Chondrocyte (in vitro differentiated cells): Measurements from ENCODE around the gene TEX51. TPM values are rescaled to one million over a fixed set of nuclear protein-coding genes. Genes with fewer than 3 reads are reported as not detected.

Experiments
- DNase-seq: peaks from one replicate; pipeline ENCODE4 v3.0.0; 2021; ENCODE audit warnings: mixed read lengths, low spot score
- H3K27ac Mint-ChIP-seq: one replicate; pipeline ENCODE4 v1.8.0; 2021; ENCODE audit warnings: mild to moderate bottlenecking, moderate library complexity, mixed read lengths; ENCODE audit not compliant: unreplicated experiment
- H3K27me3 Mint-ChIP-seq: 2 replicates; pipeline ENCODE4 v1.8.0; 2021; ENCODE audit warnings: low read depth, mixed read lengths
- H3K36me3 Mint-ChIP-seq: 2 replicates; pipeline ENCODE4 v1.8.0; 2021; ENCODE audit warnings: low read depth, mixed read lengths
- H3K4me1 Mint-ChIP-seq: 2 replicates; pipeline ENCODE4 v1.8.0; 2021; ENCODE audit warnings: low read depth, mild to moderate bottlenecking, mixed read lengths
- H3K4me3 Mint-ChIP-seq: one replicate; pipeline ENCODE4 v1.8.0; 2021; ENCODE audit warnings: mild to moderate bottlenecking, moderate library complexity, mixed read lengths; ENCODE audit not compliant: unreplicated experiment
- H3K9me3 Mint-ChIP-seq: 2 replicates; pipeline ENCODE4 v1.8.0; 2021; ENCODE audit warnings: low read depth, mixed read lengths
- total RNA-seq: library from RNA; stranded (reverse); gene quantifications from 3 replicates; pipeline ENCODE4 v1.2.1, GENCODE V29; 2021
- TF ChIP-seq, protein P1 (sequence below): fragments of 200-600 bp; sonication (generic); IDR thresholded peaks from 2 replicates; pipeline ENCODE4 v1.5.0; 2021; ENCODE audit warnings: antibody characterized with exemption, mild to moderate bottlenecking, moderate library complexity

TEX51 gene
- total RNA-seq, 1 donor from 2014 or later: not detected

DNA sequence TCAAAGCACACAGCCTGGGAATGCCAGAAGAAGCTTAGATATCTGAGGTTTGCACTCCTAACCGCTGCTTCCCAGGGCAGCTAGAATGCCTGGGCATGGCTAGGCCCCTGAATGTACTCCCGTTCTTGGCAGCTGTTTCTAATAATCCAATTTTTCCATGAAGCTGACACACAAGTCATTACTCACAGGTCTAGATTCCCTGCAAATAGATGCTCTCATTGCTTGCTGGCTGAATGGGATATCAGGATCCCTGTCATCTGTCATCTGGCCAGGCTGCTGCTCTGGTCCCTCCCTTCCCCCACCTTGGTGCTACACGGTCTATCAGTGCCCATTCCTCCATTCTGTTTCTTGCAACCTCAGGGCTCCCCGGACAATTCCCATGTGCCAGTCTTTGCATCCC is 40.7 kb upstream of the TEX51 start:
- Mint-ChIP-seq H3K27ac (no peak overlapping the region), H3K4me3 (no peak overlapping the region), H3K27me3 (peaks cover 23% of the 10 kb centered on the region), H3K4me1 (no peaks in the 10 kb centered on the region), H3K9me3 (no peaks in the 10 kb centered on the region), H3K36me3 (no peaks in the 10 kb centered on the region)
- TF ChIP-seq, protein P1, sequence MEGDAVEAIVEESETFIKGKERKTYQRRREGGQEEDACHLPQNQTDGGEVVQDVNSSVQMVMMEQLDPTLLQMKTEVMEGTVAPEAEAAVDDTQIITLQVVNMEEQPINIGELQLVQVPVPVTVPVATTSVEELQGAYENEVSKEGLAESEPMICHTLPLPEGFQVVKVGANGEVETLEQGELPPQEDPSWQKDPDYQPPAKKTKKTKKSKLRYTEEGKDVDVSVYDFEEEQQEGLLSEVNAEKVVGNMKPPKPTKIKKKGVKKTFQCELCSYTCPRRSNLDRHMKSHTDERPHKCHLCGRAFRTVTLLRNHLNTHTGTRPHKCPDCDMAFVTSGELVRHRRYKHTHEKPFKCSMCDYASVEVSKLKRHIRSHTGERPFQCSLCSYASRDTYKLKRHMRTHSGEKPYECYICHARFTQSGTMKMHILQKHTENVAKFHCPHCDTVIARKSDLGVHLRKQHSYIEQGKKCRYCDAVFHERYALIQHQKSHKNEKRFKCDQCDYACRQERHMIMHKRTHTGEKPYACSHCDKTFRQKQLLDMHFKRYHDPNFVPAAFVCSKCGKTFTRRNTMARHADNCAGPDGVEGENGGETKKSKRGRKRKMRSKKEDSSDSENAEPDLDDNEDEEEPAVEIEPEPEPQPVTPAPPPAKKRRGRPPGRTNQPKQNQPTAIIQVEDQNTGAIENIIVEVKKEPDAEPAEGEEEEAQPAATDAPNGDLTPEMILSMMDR: no peak
- DNase-seq: no peak

DNA sequence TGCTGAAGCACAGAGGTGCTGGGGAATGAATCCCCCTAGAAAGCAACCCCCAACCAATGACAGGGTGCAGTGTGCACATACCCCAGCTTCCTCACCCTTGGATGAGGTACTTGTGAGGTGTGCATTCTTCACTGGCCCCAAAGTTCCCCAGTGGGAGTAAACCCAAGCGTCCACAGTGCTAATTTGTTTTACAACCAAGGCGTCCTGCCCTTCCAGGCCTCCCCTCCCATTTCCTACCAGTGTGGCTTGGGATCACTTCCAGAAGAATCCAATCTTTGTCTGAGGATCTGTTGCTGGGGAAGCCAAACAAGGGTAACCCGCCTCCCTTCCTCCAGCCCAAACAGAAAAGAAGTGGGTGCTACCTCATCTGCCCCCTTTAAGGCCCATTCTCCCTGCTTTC is 40.3 kb upstream of the TEX51 start:
- TF ChIP-seq, protein P1: no peak
- H3K36me3 Mint-ChIP-seq: no peaks in the 10 kb centered on the region
- H3K4me1 Mint-ChIP-seq: no peaks in the 10 kb centered on the region
- H3K27ac Mint-ChIP-seq: no peak overlapping the region
- peaks cover 24% of the 10 kb centered on the region for H3K27me3 Mint-ChIP-seq
- no peak overlapping the region for H3K4me3 Mint-ChIP-seq
- no peak for DNase-seq
- no peaks in the 10 kb centered on the region for H3K9me3 Mint-ChIP-seq

DNA sequence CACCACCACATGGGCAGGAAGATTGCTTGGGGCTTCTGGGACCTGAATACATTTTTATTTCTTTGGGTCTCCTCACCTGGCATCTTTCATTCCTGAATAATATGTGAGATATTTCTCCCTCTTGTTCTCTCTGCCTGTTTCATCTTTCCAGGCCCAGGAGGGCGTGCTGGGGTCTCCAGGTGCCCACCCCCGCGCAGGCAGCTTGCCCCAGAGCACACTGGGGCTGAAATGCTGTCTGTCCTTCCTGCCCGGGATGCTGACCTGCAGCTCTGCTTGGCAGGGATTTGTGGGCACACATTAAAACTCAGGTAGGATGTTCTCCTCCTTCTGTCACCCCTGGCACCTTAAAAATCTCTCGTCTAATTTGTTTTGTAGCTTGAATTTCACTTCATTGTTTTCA is 39.7 kb upstream of the TEX51 start:
- H3K4me1 Mint-ChIP-seq: no peaks in the 10 kb centered on the region
- H3K27me3 Mint-ChIP-seq: peaks cover 28% of the 10 kb centered on the region
- no peak overlapping the region for H3K4me3 Mint-ChIP-seq
- no peaks in the 10 kb centered on the region for H3K9me3 Mint-ChIP-seq
- no peaks in the 10 kb centered on the region for H3K36me3 Mint-ChIP-seq
- TF ChIP-seq, protein P1: no peak
- no peak overlapping the region for H3K27ac Mint-ChIP-seq
- DNase-seq: no peak

DNA sequence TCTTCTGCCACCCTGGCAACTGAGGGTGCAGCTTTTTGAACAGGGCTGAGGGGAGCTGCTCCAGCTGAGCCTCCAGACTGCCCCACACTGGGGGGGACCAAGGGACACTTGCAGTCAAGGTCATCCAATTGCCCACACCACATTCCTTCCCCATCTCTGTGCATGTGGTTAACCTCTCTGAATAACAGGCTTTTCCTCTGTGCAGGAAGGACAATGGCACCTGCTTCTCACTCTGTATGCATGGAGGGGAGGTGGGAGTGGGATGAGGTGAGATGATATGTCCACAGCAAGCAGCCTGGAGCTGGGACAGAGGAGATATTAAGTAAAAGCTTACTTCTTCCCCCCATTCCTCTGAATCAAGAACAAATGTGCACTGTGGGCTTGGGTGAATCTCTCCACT is 39.1 kb upstream of the TEX51 start:
- TF ChIP-seq, protein P1: no peak
- Mint-ChIP-seq H3K9me3 (no peaks in the 10 kb centered on the region), H3K27me3 (peaks cover 32% of the 10 kb centered on the region), H3K36me3 (no peaks in the 10 kb centered on the region), H3K4me1 (no peaks in the 10 kb centered on the region), H3K4me3 (no peak overlapping the region), H3K27ac (no peak overlapping the region)
- DNase-seq: no peak

DNA sequence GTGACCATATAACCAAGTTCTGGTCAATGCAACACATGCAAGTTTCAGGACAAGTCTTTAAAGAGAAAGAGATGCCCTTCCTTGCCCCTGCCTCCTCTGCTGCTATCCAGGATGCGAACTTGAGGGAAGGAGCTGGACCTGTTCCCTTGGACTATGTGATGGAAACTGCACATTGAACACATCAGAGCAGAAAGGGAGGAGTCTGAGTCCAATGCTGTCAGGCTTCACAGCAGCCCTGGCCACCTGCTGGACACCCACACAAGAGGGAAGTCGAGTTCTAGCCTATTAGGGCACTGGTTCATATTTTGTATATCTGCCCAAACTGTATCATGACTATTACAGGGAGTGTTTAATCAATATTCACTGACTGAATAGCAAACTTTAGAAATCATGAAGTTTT is 38.3 kb upstream of the TEX51 start:
- TF ChIP-seq, protein P1: no peak
- H3K27ac Mint-ChIP-seq: no peak overlapping the region
- no peak for DNase-seq
- peaks cover 32% of the 10 kb centered on the region for H3K27me3 Mint-ChIP-seq
- H3K4me1 Mint-ChIP-seq: no peaks in the 10 kb centered on the region
- H3K4me3 Mint-ChIP-seq: no peak overlapping the region
- no peaks in the 10 kb centered on the region for H3K36me3 Mint-ChIP-seq
- H3K9me3 Mint-ChIP-seq: no peaks in the 10 kb centered on the region
